Measurements from ENCODE around the gene UNC80.

UNC80 gene

GRCh38 chr2:210027608-210028007 lies 256.0 kb downstream of the UNC80 start:
- DNase-seq (ENCODE audit: low read depth in 2 of 2), result no peak

- no peak for DNase-seq (ENCODE audit: low read depth in 2 of 2)
Observed at GRCh38 chr2:210028178-210028577, 256.5 kb downstream of the UNC80 start.

DNA sequence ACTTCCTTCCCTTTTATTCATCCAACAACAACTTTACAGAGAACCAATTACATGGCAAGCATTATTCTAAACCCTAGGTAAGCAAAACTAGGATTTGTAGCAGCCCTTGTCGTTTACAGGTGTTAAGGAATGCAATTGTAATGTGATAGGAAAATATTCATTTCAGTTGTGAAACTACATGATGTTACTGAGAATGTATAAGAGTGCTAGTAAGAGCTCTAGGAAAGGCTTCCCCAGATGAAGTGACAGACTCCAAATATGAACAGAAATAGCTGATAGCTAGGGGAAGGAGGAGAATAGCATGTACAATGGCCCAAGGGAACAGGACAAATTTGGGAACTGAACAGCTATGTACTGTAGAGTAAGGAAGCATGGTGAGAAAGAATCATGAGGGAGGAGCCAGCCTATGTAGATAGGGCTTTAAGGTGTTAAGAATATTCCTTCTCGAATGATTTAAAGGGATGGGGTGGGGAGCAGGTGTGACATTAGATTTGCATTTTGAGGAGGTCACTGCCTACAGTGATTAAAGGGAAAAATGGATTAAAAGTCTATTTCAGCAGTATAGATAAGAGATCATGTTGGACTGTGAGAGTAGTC lies 262.6 kb downstream of the UNC80 start:
- DNase-seq (ENCODE audit: low read depth in 2 of 2), result no peak

DNA sequence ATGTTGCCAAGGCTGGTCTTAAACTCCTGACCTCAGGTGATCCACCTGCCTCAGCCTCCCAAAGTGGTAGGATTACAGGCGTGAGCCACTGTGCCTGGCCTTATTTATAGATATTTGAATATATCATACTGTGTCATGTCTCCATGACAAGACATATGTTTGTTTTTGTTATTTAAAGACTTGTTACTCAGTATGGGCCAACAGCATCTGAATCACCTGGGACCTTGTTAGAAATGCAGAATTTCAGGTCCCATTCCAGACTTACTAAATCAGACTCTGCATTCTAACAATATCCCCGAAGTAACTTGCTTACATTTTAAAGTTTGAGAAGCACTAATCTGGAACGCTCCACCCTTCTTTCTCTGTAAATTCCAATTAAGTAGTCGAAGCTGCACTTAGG lies 264.0 kb downstream of the UNC80 start:
- DNase-seq (ENCODE audit: low read depth in 2 of 2), result no peak

- no peak for DNase-seq (ENCODE audit: low read depth in 2 of 2)
Observed at GRCh38 chr2:210038078-210038477, 266.4 kb downstream of the UNC80 start.

- no peak for DNase-seq (ENCODE audit: low read depth in 2 of 2)
Observed at GRCh38 chr2:210046851-210047500, 275.3 kb downstream of the UNC80 start.

All from stimulated activated CD4-positive, alpha-beta T cell treated with anti-CD3 and anti-CD28 coated beads, Interleukin-15, amount 100 ng/mL, for 48 hours (primary cell).